DOHH2 (cell line): ENCODE measurements around the gene GALNT9.

Source experiments
- H3F3A ChIP-seq: fragments of 200-600 bp; sonication (generic), shearing (Covaris generic); 2 replicates; pipeline ENCODE4 v1.6.0; 2016; ENCODE audit warnings: antibody characterized with exemption, mild to moderate bottlenecking; ENCODE audit not compliant: control insufficient read depth, insufficient read depth
- H3K27ac ChIP-seq: fragments of 200-600 bp; sonication (generic); 2 replicates; pipeline ENCODE4 v1.5.1; 2014; ENCODE audit warnings: low read depth, mild to moderate bottlenecking, low read length, moderate library complexity
- H3K27me3 ChIP-seq: fragments of 200-600 bp; sonication (generic); 2 replicates; pipeline ENCODE4 v1.6.1; 2014; ENCODE audit warnings: mild to moderate bottlenecking, low read length, mixed read lengths; ENCODE audit not compliant: control insufficient read depth
- H3K36me3 ChIP-seq: fragments of 200-600 bp; sonication (generic); 2 replicates; pipeline ENCODE4 v1.6.1; 2014; ENCODE audit warnings: mild to moderate bottlenecking, low read length, moderate library complexity, mixed read lengths; ENCODE audit not compliant: control insufficient read depth
- H3K4me1 ChIP-seq: fragments of 200-600 bp; sonication (generic); 2 replicates; pipeline ENCODE4 v1.6.1; 2014; ENCODE audit warnings: mild to moderate bottlenecking, low read length, mixed read lengths; ENCODE audit not compliant: control insufficient read depth
- H3K4me2 ChIP-seq: fragments of 200-600 bp; sonication (generic); 2 replicates; pipeline ENCODE4 v1.6.0; 2014; ENCODE audit warnings: mild to moderate bottlenecking, low read length, moderate library complexity
- H3K4me3 ChIP-seq: fragments of 200-600 bp; sonication (generic); 2 replicates; pipeline ENCODE4 v1.5.1; 2014; ENCODE audit warnings: mild to moderate bottlenecking, low read length, mixed read lengths
- H3K79me2 ChIP-seq: fragments of 200-600 bp; sonication (generic); 2 replicates; pipeline ENCODE4 v1.6.1; 2014; ENCODE audit warnings: mild to moderate bottlenecking, low read length, mixed read lengths; ENCODE audit not compliant: control insufficient read depth
- H3K9me2 ChIP-seq: fragments of 200-600 bp; sonication (generic); replicated peaks from 2 replicates; pipeline ENCODE4 v1.6.1; 2014; ENCODE audit warnings: mild to moderate bottlenecking, low read length, mixed read lengths; ENCODE audit not compliant: control insufficient read depth
- H3K9me3 ChIP-seq: fragments of 200-600 bp; sonication (generic); 2 replicates; pipeline ENCODE4 v1.6.1; 2014; ENCODE audit warnings: antibody characterized with exemption, low read length, mixed read lengths; ENCODE audit not compliant: control insufficient read depth, insufficient read depth
- H4K20me1 ChIP-seq: fragments of 200-600 bp; sonication (generic); 2 replicates; pipeline ENCODE4 v1.6.0; 2014; ENCODE audit warnings: low read depth, mild to moderate bottlenecking, antibody characterized with exemption, low read length, moderate library complexity; ENCODE audit not compliant: control insufficient read depth, insufficient read depth
- CTCF ChIP-seq: fragments of 200-600 bp; sonication (generic); IDR thresholded peaks from one replicate; pipeline ENCODE4 v1.5.1; 2014; ENCODE audit warnings: antibody characterized with exemption, mild to moderate bottlenecking, low read depth, low read length; ENCODE audit not compliant: poor library complexity, severe bottlenecking
- EZH2phosphoT487 ChIP-seq: fragments of 200-600 bp; sonication (generic); IDR thresholded peaks from 2 replicates; pipeline ENCODE4 v1.6.1; 2017; ENCODE audit warnings: borderline replicate concordance, mild to moderate bottlenecking, antibody characterized with exemption, low read length, moderate library complexity, mixed read lengths

Gene GALNT9

GRCh38 chr12:132351751-132352495 lies 22.5 kb upstream of the GALNT9 start:
- Histone ChIP-seq H3K36me3 (no peaks in the 10 kb centered on the region), H3K4me2 (no peak overlapping the region), H3F3A (no peaks in the 10 kb centered on the region), H3K79me2 (no peaks in the 10 kb centered on the region), H3K9me2 (no peaks in the 10 kb centered on the region), H4K20me1 (no peaks in the 10 kb centered on the region), H3K4me1 (no peaks in the 10 kb centered on the region), H3K27me3 (no peaks in the 10 kb centered on the region), H3K9me3 (peaks cover 38% of the 10 kb centered on the region; the same call in 1 of the 2 replicates), H3K4me3 (no peak overlapping the region), H3K27ac (no peak overlapping the region)
- TF ChIP-seq EZH2phosphoT487 (no peak), CTCF (no peak)

GRCh38 chr12:132349501-132350131 lies 20.2 kb upstream of the GALNT9 start:
- Histone ChIP-seq H3K36me3 (no peaks in the 10 kb centered on the region), H3K4me1 (no peaks in the 10 kb centered on the region), H3K9me2 (no peaks in the 10 kb centered on the region), H3K27ac (no peak overlapping the region), H3K27me3 (no peaks in the 10 kb centered on the region), H3K9me3 (peaks cover 25% of the 10 kb centered on the region; the same call in 1 of the 2 replicates), H4K20me1 (no peaks in the 10 kb centered on the region), H3F3A (no peaks in the 10 kb centered on the region), H3K4me2 (no peak overlapping the region), H3K79me2 (no peaks in the 10 kb centered on the region), H3K4me3 (no peak overlapping the region)
- no peak for TF ChIP-seq CTCF
- TF ChIP-seq EZH2phosphoT487, result no peak

- H3K27ac ChIP-seq, result no peak overlapping the region
- no peaks in the 10 kb centered on the region for H4K20me1 ChIP-seq
- no peak overlapping the region for H3K4me3 ChIP-seq
- H3K4me2 ChIP-seq, result no peak overlapping the region
- H3K9me2 ChIP-seq, result no peaks in the 10 kb centered on the region
- no peaks in the 10 kb centered on the region for H3K27me3 ChIP-seq
- no peaks in the 10 kb centered on the region for H3F3A ChIP-seq
- no peaks in the 10 kb centered on the region for H3K36me3 ChIP-seq
- no peaks in the 10 kb centered on the region for H3K79me2 ChIP-seq
- peaks cover 20% of the 10 kb centered on the region; the same call in 1 of the 2 replicates for H3K9me3 ChIP-seq
- no peak for TF ChIP-seq EZH2phosphoT487
- no peaks in the 10 kb centered on the region for H3K4me1 ChIP-seq
These were observed 18.8 kb upstream of the GALNT9 start for GRCh38 chr12:132348176-132348575.

GRCh38 chr12:132347176-132347855 lies 17.9 kb upstream of the GALNT9 start:
- Histone ChIP-seq H3K27me3 (no peaks in the 10 kb centered on the region), H4K20me1 (no peaks in the 10 kb centered on the region), H3K9me2 (no peaks in the 10 kb centered on the region), H3K9me3 (peaks cover 22% of the 10 kb centered on the region; the same call in 1 of the 2 replicates), H3K4me1 (no peaks in the 10 kb centered on the region), H3K27ac (no peak overlapping the region), H3K36me3 (no peaks in the 10 kb centered on the region), H3F3A (no peaks in the 10 kb centered on the region), H3K4me2 (no peak overlapping the region), H3K79me2 (no peaks in the 10 kb centered on the region), H3K4me3 (no peak overlapping the region)
- TF ChIP-seq CTCF, result no peak
- no peak for TF ChIP-seq EZH2phosphoT487
